Measurements from ENCODE around the gene MAD1L1.

DNA sequence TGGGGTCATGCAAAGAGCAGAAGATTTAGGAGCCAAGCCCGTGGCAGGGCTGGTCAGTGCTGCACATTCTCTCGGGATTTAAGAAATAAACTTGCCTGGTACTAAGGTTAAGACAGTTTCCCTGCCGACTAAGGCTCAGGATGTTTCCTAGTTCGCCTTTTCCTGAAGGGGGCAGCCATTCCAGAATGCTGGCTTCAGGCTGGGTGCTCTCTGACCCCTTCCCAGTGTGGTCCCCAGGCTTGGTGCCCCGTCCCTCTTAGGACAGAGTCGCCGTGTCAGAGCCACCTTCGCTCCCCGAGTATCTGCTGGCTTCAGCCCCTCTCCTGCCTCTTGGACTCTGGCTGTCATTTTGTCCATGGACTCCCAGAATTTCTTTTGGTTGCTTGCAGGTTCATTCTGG, 445.5 kb downstream of the MAD1L1 start:
- no peak for TF ChIP-seq RNF2 (IDR thresholded peaks at IDR 0.05; ENCODE audit: borderline replicate concordance, low read depth, low read length, missing control alignments, poor library complexity, severe bottlenecking)
- TF ChIP-seq, protein P1, sequence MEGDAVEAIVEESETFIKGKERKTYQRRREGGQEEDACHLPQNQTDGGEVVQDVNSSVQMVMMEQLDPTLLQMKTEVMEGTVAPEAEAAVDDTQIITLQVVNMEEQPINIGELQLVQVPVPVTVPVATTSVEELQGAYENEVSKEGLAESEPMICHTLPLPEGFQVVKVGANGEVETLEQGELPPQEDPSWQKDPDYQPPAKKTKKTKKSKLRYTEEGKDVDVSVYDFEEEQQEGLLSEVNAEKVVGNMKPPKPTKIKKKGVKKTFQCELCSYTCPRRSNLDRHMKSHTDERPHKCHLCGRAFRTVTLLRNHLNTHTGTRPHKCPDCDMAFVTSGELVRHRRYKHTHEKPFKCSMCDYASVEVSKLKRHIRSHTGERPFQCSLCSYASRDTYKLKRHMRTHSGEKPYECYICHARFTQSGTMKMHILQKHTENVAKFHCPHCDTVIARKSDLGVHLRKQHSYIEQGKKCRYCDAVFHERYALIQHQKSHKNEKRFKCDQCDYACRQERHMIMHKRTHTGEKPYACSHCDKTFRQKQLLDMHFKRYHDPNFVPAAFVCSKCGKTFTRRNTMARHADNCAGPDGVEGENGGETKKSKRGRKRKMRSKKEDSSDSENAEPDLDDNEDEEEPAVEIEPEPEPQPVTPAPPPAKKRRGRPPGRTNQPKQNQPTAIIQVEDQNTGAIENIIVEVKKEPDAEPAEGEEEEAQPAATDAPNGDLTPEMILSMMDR (IDR thresholded peaks at IDR 0.05; ENCODE audit: control extremely low read depth in 1 of 3, insufficient read depth in 1 of 3, low read depth in 1 of 3, low read length in 3 of 3), result peak; percentile 27 to 31 (median 28); a peak in 3 of 4 replicates
- no peak for TF ChIP-seq FOSL1 (IDR thresholded peaks at IDR 0.05; ENCODE audit: insufficient read depth, low read depth, low read length)
- TF ChIP-seq EGR1 (IDR thresholded peaks at IDR 0.05; ENCODE audit: borderline replicate concordance, low read depth, low read length), result no peak
- no peak for TF ChIP-seq EZH2 (IDR thresholded peaks at IDR 0.05; ENCODE audit: low read depth, low read length, severe bottlenecking)
